GM19438 (cell line): ENCODE measurements around the gene SLC7A11.
"Not testable (repeated sequence)": the region's sequence is repeated elsewhere in the genome, so short reads cannot be mapped to it uniquely, and the experiment has no call there.

Experiments
- ATAC-seq: cut with Tn5 transposase; IDR thresholded peaks from one replicate; pipeline ENCODE4 v1.9.1; 2021; ENCODE audit warnings: low read depth; ENCODE audit not compliant: unreplicated experiment

SLC7A11 gene

GRCh38 chr4:138247643-138248042 is 5.5 kb upstream of the SLC7A11 start:
- no peak for ATAC-seq

GRCh38 chr4:138243369-138243768 is 1.2 kb upstream of the SLC7A11 start:
- ATAC-seq: no peak

- no peak for ATAC-seq
Measured at GRCh38 chr4:138242834-138243156, 646 bp upstream of the SLC7A11 start.

- ATAC-seq: no peak
Measured at GRCh38 chr4:138241281-138242075, 671 bp downstream of the SLC7A11 start.

GRCh38 chr4:138239491-138239890 is 2.7 kb downstream of the SLC7A11 start:
- ATAC-seq: no peak

GRCh38 chr4:138238521-138239292 is 3.4 kb downstream of the SLC7A11 start:
- no peak for ATAC-seq

GRCh38 chr4:138237132-138237531 is 5.0 kb downstream of the SLC7A11 start:
- ATAC-seq: not testable (repeated sequence)

- ATAC-seq: no peak
Measured at GRCh38 chr4:138236037-138236436, 6.1 kb downstream of the SLC7A11 start.

- no peak for ATAC-seq
Measured at GRCh38 chr4:138235419-138235952, 6.7 kb downstream of the SLC7A11 start.

GRCh38 chr4:138234248-138234647 is 7.9 kb downstream of the SLC7A11 start:
- ATAC-seq: no peak

- ATAC-seq: no peak
Measured at GRCh38 chr4:138233313-138234034, 8.7 kb downstream of the SLC7A11 start.

GRCh38 chr4:138232364-138232763 is 9.8 kb downstream of the SLC7A11 start:
- ATAC-seq: no peak

GRCh38 chr4:138230048-138230447 is 12.1 kb downstream of the SLC7A11 start:
- no peak for ATAC-seq

- ATAC-seq: no peak
Measured at GRCh38 chr4:138229160-138229559, 13.0 kb downstream of the SLC7A11 start.

- ATAC-seq: no peak
Measured at GRCh38 chr4:138226351-138226750, 15.8 kb downstream of the SLC7A11 start.

GRCh38 chr4:138225477-138225876 is 16.7 kb downstream of the SLC7A11 start:
- no peak for ATAC-seq

- no peak for ATAC-seq
Measured at GRCh38 chr4:138224614-138225013, 17.5 kb downstream of the SLC7A11 start.

GRCh38 chr4:138223231-138223910 is 18.8 kb downstream of the SLC7A11 start:
- ATAC-seq: no peak

GRCh38 chr4:138222046-138222445 is 20.1 kb downstream of the SLC7A11 start:
- no peak for ATAC-seq

GRCh38 chr4:138218976-138219375 is 23.2 kb downstream of the SLC7A11 start:
- ATAC-seq: no peak

GRCh38 chr4:138217567-138217966 is 24.6 kb downstream of the SLC7A11 start:
- no peak for ATAC-seq
